IMR-90 (cell line): ENCODE results near the gene OSBP2. TPM values are rescaled to one million over a fixed set of nuclear protein-coding genes. Genes with fewer than 3 reads are reported as not detected.

ENCODE experiments used
- ATAC-seq: fragments of 200-7000 bp; cut with Tn5 transposase; 2 replicates; pipeline ENCODE4 v1.9.1; 2020; ENCODE audit warnings: low read depth, mild to moderate bottlenecking, moderate library complexity
- BruUV-seq: library from RNA; stranded (reverse); fragments of 400-500 nt; replicated peaks from 2 replicates; lab custom pipeline; 2021; lab: Mats Ljungman, UMichigan
- CTCF ChIA-PET: fragments of 300-600 bp; formaldehyde crosslinking; extraction: SDS; loops from one replicate; lab custom pipeline; 2021; ENCODE audit warnings: antibody characterized with exemption; lab: Yijun Ruan, JAX
- POLR2A ChIA-PET: fragments of 300-600 bp; sonication (Branson Sonifier 250); formaldehyde crosslinking; loops from one replicate; lab custom pipeline; 2022; ENCODE audit warnings: antibody characterized with exemption; ENCODE audit not compliant: unreplicated experiment; lab: Charles Lee
- DNase-seq: peaks from one replicate; pipeline ENCODE4 v3.0.0; 2013
- H2AFZ ChIP-seq: replicated peaks from 2 replicates; pipeline ENCODE3; 2013; ENCODE audit warnings: low read length, mild to moderate bottlenecking; ENCODE audit not compliant: poor library complexity
- H2AK5ac ChIP-seq: 2 replicates; pipeline ENCODE4 v1.6.1; 2013; ENCODE audit warnings: low read depth, low read length, inconsistent platforms
- H2AK9ac ChIP-seq: replicated peaks from 2 replicates; pipeline ENCODE3; 2013; ENCODE audit warnings: mild to moderate bottlenecking, low read depth, low read length, moderate library complexity; ENCODE audit not compliant: poor library complexity
- H2BK120ac ChIP-seq: 2 replicates; pipeline ENCODE4 v1.6.1; 2013; ENCODE audit warnings: low read depth, low read length, inconsistent platforms
- H2BK15ac ChIP-seq: 3 replicates; pipeline ENCODE4 v1.6.1; 2013; ENCODE audit warnings: low read depth, low read length, inconsistent platforms
- H2BK20ac ChIP-seq: 2 replicates; pipeline ENCODE4 v1.6.1; 2013; ENCODE audit warnings: low read depth, mild to moderate bottlenecking, inconsistent platforms, low read length, moderate library complexity
- H2BK5ac ChIP-seq: 2 replicates; pipeline ENCODE4 v1.6.1; 2013; ENCODE audit warnings: mild to moderate bottlenecking, low read depth, low read length, inconsistent platforms; ENCODE audit not compliant: poor library complexity, severe bottlenecking
- H3K14ac ChIP-seq: replicated peaks from 2 replicates; pipeline ENCODE4 v1.6.1; 2013; ENCODE audit warnings: low read depth, low read length, inconsistent platforms
- H3K18ac ChIP-seq: 2 replicates; pipeline ENCODE4 v1.6.1; 2013; ENCODE audit warnings: low read depth, low read length, control low read depth
- H3K23ac ChIP-seq: 2 replicates; pipeline ENCODE4 v1.6.1; 2013; ENCODE audit warnings: low read depth, low read length, inconsistent platforms
- H3K27ac ChIP-seq: 2 replicates; pipeline ENCODE4 v1.5.1; 2013; ENCODE audit warnings: mild to moderate bottlenecking, control low read depth, low read length; ENCODE audit not compliant: insufficient read depth
- H3K27me3 ChIP-seq: 2 replicates; pipeline ENCODE4 v1.6.1; 2013; ENCODE audit warnings: low read length; ENCODE audit not compliant: control insufficient read depth, insufficient read depth
- H3K36me3 ChIP-seq: 2 replicates; pipeline ENCODE4 v1.6.1; 2013; ENCODE audit warnings: low read length, mixed read lengths; ENCODE audit not compliant: control insufficient read depth, insufficient read depth
- H3K4ac ChIP-seq: 2 replicates; pipeline ENCODE4 v1.6.1; 2013; ENCODE audit warnings: low read depth, low read length, inconsistent platforms
- H3K4me1 ChIP-seq: 2 replicates; pipeline ENCODE4 v1.6.1; 2013; ENCODE audit warnings: low read length, mixed read lengths; ENCODE audit not compliant: control insufficient read depth, insufficient read depth
- H3K4me2 ChIP-seq: 2 replicates; pipeline ENCODE4 v1.6.1; 2013; ENCODE audit warnings: low read depth, mild to moderate bottlenecking, control low read depth, low read length, moderate library complexity
- H3K4me3 ChIP-seq: 2 replicates; pipeline ENCODE4 v1.5.1; 2013; ENCODE audit warnings: low read depth, mild to moderate bottlenecking, control low read depth, low read length, moderate library complexity; ENCODE audit not compliant: insufficient read depth
- H3K56ac ChIP-seq: 2 replicates; pipeline ENCODE4 v1.6.1; 2013; ENCODE audit warnings: low read length, inconsistent platforms; ENCODE audit not compliant: insufficient read depth; ENCODE audit errors: extremely low read depth
- H3K79me1 ChIP-seq, 2 experiments: 2 replicates each; pipeline ENCODE4 v1.6.1; 2013; ENCODE audit warnings: low read length in 2 of 2, inconsistent platforms in 1 of 2, low read depth in 1 of 2
- H3K9ac ChIP-seq: 2 replicates; pipeline ENCODE4 v1.6.1; 2013; ENCODE audit warnings: low read depth, low read length, control low read depth
- H3K9me1 ChIP-seq: 2 replicates; pipeline ENCODE4 v1.6.1; 2013; ENCODE audit warnings: low read length, inconsistent platforms; ENCODE audit not compliant: insufficient read depth
- H3K9me3 ChIP-seq: 2 replicates; pipeline ENCODE4 v1.6.1; 2013; ENCODE audit warnings: low read length; ENCODE audit not compliant: control insufficient read depth, insufficient read depth
- H4K20me1 ChIP-seq: 2 replicates; pipeline ENCODE4 v1.6.1; 2013; ENCODE audit warnings: low read length, inconsistent platforms; ENCODE audit not compliant: insufficient read depth
- H4K5ac ChIP-seq: 2 replicates; pipeline ENCODE4 v1.6.1; 2013; ENCODE audit warnings: mild to moderate bottlenecking, low read depth, low read length, control low read depth
- H4K8ac ChIP-seq, 2 experiments: 2 replicates each; pipeline ENCODE4 v1.6.1; 2013; ENCODE audit warnings: low read depth in 2 of 2, low read length in 2 of 2, control low read depth in 1 of 2, inconsistent platforms in 1 of 2
- H4K91ac ChIP-seq: 2 replicates; pipeline ENCODE4 v1.6.1; 2013; ENCODE audit warnings: low read depth, low read length, inconsistent platforms; ENCODE audit not compliant: insufficient read depth
- BHLHE40 ChIP-seq: fragments of 150-350 bp; IDR thresholded peaks from 2 replicates; pipeline ENCODE4 v1.6.1; 2016; ENCODE audit warnings: mild to moderate bottlenecking, low read depth, low read length
- CHD1 ChIP-seq: IDR thresholded peaks from 2 replicates; pipeline ENCODE4 v1.6.1; 2012; ENCODE audit warnings: low read depth, low read length, improper control_type of control experiment
- MAFK ChIP-seq: IDR thresholded peaks from 2 replicates; pipeline ENCODE4 v1.6.1; 2012; ENCODE audit warnings: low read depth, low read length, improper control_type of control experiment
- MXI1 ChIP-seq: IDR thresholded peaks from 2 replicates; pipeline ENCODE4 v1.6.1; 2012; ENCODE audit warnings: low read depth, mild to moderate bottlenecking, low read length, moderate library complexity, borderline replicate concordance
- POLR2A ChIP-seq: IDR thresholded peaks from 2 replicates; pipeline ENCODE4 v1.6.1; 2012; ENCODE audit warnings: mild to moderate bottlenecking, low read depth, low read length
- USF2 ChIP-seq: fragments of 150-350 bp; IDR thresholded peaks from 2 replicates; pipeline ENCODE4 v1.6.1; 2017; ENCODE audit warnings: mild to moderate bottlenecking, antibody characterized with exemption, low read length, low read depth
- WGBS, 2 experiments: methylation state at CpG; one replicate each; pipeline versions ENCODE4 v1.1.5 to v1.1.7; 2013; ENCODE audit warnings: missing lambda C conversion rate in 2 of 2; ENCODE audit not compliant: insufficient read length in 1 of 2; ENCODE audit errors: extremely low coverage in 2 of 2; 5-methylcytosine and 5-hydroxymethylcytosine counted together
- dilution Hi-C: fragments of 300-500 bp; cut with HindIII; formaldehyde crosslinking; loops from one replicate; pipeline ENCODE4 v1.14.3; 2018; ENCODE audit warnings: low sequenced_read_pairs; ENCODE audit not compliant: unreplicated experiment
- in situ Hi-C: fragments of 300-500 bp; cut with MboI; formaldehyde crosslinking; loops from 3 replicates; pipeline ENCODE4 v1.14.3; 2019; ENCODE audit warnings: low sequenced_read_pairs, inconsistent platforms, mixed read lengths
- intact Hi-C: fragments of 100-400 bp; cut with micrococcal nuclease; formaldehyde crosslinking; loops from 2 replicates; pipeline ENCODE4 v1.10.0; 2022
- polyA plus RNA-seq, 3 experiments: library from polyadenylated mRNA; depleted of rRNA; stranded (reverse); fragments of >200 nt; gene quantifications; 2 replicates each; pipeline ENCODE4 v1.2.3, GENCODE V29; 2012; ENCODE audit warnings: low replicate concordance in 1 of 3
- total RNA-seq: library from RNA; depleted of rRNA; stranded (reverse); fragments of >200 nt; gene quantifications from 2 replicates; pipeline ENCODE4 v1.2.3, GENCODE V29; 2012
- TF ChIP-seq, protein P1 (sequence below): fragments of 150-350 bp; IDR thresholded peaks from 2 replicates; pipeline ENCODE4 v1.6.1; 2016; ENCODE audit warnings: low read depth, mild to moderate bottlenecking, low read length, moderate library complexity, borderline replicate concordance

OSBP2 gene
- total and polyA plus RNA-seq, 2 of the 4 experiments (the other 2 are of a cell fraction), result 1.8 to 2.2 TPM

DNA sequence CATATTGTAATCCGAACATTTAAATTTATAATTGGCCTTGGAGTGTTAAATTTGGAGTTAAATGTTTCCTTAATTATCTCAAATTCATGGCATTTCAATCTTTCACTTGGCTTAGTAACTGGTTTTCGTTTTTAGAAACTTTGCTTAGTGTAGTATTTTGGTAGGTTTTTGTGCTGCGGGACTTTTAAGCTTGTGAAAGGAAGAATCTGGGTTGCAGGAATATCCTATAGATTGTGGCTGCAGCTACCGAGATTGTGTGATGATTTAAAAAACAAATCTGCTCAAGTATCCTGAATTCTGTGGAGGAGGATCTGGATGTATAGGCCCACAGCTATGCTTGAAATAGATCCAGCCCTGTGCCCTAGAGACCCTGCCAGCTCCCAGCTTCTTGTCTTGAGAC is 27.1 kb downstream of the OSBP2 start:
- no peak for ATAC-seq
- in situ Hi-C loops, result no loop called here

More for the DNA sequence above, 27.1 kb downstream of the OSBP2 start:
- TF ChIP-seq CHD1 (no peak), MXI1 (no peak), USF2 (no peak), MAFK (no peak), BHLHE40 (no peak), POLR2A (no peak)
- TF ChIP-seq, protein P1, sequence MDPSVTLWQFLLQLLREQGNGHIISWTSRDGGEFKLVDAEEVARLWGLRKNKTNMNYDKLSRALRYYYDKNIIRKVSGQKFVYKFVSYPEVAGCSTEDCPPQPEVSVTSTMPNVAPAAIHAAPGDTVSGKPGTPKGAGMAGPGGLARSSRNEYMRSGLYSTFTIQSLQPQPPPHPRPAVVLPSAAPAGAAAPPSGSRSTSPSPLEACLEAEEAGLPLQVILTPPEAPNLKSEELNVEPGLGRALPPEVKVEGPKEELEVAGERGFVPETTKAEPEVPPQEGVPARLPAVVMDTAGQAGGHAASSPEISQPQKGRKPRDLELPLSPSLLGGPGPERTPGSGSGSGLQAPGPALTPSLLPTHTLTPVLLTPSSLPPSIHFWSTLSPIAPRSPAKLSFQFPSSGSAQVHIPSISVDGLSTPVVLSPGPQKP, result no peak
- H3K27me3 ChIP-seq, result no peaks in the 10 kb centered on the region
- H2BK15ac ChIP-seq, result no peak overlapping the region
- no peak overlapping the region for H2BK20ac ChIP-seq
- H3K23ac ChIP-seq, result no peak overlapping the region
- ChIA-PET CTCF (no interaction called here), POLR2A (no interaction called here)
- no peak overlapping the region for H3K4me3 ChIP-seq
- no peak overlapping the region for H3K14ac ChIP-seq
- H4K5ac ChIP-seq, result no peak overlapping the region
- H2AFZ ChIP-seq, result no peak overlapping the region
- H3K18ac ChIP-seq, result no peak overlapping the region
- DNase-seq, result no peak
- no CpG with 5 or more reads among the region's 4 CpGs for WGBS, 2 experiments
- dilution Hi-C loops (no loop called here), intact Hi-C loops (no loop called here)
- H3K4me1 ChIP-seq, result peaks cover 6% of the 10 kb centered on the region
- H2BK5ac ChIP-seq, result no peak overlapping the region
- no peak overlapping the region for H3K27ac ChIP-seq
- H2AK5ac ChIP-seq, result no peak overlapping the region
- H4K20me1 ChIP-seq, result no peaks in the 10 kb centered on the region
- H4K8ac ChIP-seq, result no peak overlapping the region
- no peak overlapping the region for H3K4ac ChIP-seq
- peaks cover 9% of the 10 kb centered on the region for H3K9me1 ChIP-seq
- H3K9me3 ChIP-seq, result no peaks in the 10 kb centered on the region
- H2AK9ac ChIP-seq, result no peak overlapping the region
- H3K9ac ChIP-seq, result no peak overlapping the region
- no peaks in the 10 kb centered on the region for H3K79me1 ChIP-seq
- H3K4me2 ChIP-seq, result no peak overlapping the region
- no peaks in the 10 kb centered on the region for H3K36me3 ChIP-seq
- BruUV-seq, result no TSS peak
- H4K91ac ChIP-seq, result no peak overlapping the region
- no peak overlapping the region for H2BK120ac ChIP-seq
- no peak overlapping the region for H3K56ac ChIP-seq
